NCI-H146 (cell line): ENCODE data around the gene ZNF502.

Experiments used
- DNase-seq: peaks from one replicate; lab custom pipeline; 2025; lab: John Stamatoyannopoulos, UW

ZNF502 gene

GRCh38 chr3:44771424-44772098 is 59.1 kb downstream of the ZNF502 start:
- no peak for DNase-seq

GRCh38 chr3:44772099-44772442 is 59.6 kb downstream of the ZNF502 start:
- no peak for DNase-seq
